ENCODE data around the gene NOL3.

DNA sequence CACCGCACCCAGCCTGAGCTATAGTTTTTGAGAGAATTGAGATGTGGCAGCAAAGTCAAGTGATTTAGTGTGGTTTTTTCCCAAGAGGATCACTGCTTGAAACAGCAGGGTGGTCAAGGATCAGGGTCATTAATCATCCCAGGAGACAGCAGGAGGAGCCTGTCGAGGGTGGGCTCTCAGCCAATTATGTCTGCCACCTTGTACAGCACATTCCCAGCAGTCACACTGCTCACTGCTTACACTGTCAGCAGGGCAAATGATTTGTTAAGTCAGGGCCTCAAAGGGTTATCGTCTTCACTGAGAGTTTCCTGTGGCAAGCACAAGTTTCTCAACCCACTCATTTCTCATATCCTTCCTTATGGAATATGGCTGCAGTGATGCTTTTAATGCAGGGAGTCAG is 32.7 kb upstream of the NOL3 start:
- TF ChIP-seq ZNF423 (CRISPR knock-in tag; IDR thresholded peaks at IDR 0.05) = no peak
- TF ChIP-seq, protein P1, sequence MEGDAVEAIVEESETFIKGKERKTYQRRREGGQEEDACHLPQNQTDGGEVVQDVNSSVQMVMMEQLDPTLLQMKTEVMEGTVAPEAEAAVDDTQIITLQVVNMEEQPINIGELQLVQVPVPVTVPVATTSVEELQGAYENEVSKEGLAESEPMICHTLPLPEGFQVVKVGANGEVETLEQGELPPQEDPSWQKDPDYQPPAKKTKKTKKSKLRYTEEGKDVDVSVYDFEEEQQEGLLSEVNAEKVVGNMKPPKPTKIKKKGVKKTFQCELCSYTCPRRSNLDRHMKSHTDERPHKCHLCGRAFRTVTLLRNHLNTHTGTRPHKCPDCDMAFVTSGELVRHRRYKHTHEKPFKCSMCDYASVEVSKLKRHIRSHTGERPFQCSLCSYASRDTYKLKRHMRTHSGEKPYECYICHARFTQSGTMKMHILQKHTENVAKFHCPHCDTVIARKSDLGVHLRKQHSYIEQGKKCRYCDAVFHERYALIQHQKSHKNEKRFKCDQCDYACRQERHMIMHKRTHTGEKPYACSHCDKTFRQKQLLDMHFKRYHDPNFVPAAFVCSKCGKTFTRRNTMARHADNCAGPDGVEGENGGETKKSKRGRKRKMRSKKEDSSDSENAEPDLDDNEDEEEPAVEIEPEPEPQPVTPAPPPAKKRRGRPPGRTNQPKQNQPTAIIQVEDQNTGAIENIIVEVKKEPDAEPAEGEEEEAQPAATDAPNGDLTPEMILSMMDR (IDR thresholded peaks at IDR 0.05) = no peak
- TF ChIP-seq, protein P2, sequence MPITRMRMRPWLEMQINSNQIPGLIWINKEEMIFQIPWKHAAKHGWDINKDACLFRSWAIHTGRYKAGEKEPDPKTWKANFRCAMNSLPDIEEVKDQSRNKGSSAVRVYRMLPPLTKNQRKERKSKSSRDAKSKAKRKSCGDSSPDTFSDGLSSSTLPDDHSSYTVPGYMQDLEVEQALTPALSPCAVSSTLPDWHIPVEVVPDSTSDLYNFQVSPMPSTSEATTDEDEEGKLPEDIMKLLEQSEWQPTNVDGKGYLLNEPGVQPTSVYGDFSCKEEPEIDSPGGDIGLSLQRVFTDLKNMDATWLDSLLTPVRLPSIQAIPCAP (CRISPR knock-in tag; IDR thresholded peaks at IDR 0.05) = no peak
- TF ChIP-seq, protein P3, sequence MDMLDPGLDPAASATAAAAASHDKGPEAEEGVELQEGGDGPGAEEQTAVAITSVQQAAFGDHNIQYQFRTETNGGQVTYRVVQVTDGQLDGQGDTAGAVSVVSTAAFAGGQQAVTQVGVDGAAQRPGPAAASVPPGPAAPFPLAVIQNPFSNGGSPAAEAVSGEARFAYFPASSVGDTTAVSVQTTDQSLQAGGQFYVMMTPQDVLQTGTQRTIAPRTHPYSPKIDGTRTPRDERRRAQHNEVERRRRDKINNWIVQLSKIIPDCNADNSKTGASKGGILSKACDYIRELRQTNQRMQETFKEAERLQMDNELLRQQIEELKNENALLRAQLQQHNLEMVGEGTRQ (CRISPR knock-in tag; IDR thresholded peaks at IDR 0.05) = no peak
- TF ChIP-seq, protein P4, sequence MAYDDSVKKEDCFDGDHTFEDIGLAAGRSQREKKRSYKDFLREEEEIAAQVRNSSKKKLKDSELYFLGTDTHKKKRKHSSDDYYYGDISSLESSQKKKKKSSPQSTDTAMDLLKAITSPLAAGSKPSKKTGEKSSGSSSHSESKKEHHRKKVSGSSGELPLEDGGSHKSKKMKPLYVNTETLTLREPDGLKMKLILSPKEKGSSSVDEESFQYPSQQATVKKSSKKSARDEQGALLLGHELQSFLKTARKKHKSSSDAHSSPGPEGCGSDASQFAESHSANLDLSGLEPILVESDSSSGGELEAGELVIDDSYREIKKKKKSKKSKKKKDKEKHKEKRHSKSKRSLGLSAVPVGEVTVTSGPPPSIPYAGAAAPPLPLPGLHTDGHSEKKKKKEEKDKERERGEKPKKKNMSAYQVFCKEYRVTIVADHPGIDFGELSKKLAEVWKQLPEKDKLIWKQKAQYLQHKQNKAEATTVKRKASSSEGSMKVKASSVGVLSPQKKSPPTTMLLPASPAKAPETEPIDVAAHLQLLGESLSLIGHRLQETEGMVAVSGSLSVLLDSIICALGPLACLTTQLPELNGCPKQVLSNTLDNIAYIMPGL (CRISPR knock-in tag; IDR thresholded peaks at IDR 0.05) = no peak
